ENCODE results near the gene ERVFRD-1. TPM values are rescaled to one million over a fixed set of nuclear protein-coding genes. Genes with fewer than 3 reads are reported as not detected.

ERVFRD-1 gene, protein sequence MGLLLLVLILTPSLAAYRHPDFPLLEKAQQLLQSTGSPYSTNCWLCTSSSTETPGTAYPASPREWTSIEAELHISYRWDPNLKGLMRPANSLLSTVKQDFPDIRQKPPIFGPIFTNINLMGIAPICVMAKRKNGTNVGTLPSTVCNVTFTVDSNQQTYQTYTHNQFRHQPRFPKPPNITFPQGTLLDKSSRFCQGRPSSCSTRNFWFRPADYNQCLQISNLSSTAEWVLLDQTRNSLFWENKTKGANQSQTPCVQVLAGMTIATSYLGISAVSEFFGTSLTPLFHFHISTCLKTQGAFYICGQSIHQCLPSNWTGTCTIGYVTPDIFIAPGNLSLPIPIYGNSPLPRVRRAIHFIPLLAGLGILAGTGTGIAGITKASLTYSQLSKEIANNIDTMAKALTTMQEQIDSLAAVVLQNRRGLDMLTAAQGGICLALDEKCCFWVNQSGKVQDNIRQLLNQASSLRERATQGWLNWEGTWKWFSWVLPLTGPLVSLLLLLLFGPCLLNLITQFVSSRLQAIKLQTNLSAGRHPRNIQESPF
- polyA plus RNA-seq (ENCODE audit: insufficient read length in 12 of 12): under 1 TPM in 10 of 12 donors, not detected in 2; 0.06 to 0.49 (median 0.16) TPM
- long read RNA-seq, donor 1, partial matches to known transcripts: 0 of 1 reads
- long read RNA-seq, donor 1, other reads (novel, unspliced or antisense): 0 of 1 reads
- long read RNA-seq, donor 2, partial matches to known transcripts: 7 of 7 reads
- long read RNA-seq, donor 2, other reads (novel, unspliced or antisense): 0 of 7 reads
- long read RNA-seq, donor 3: 0 reads
- long read RNA-seq, donor 4: 0 reads
- long read RNA-seq, donor 5: 0 reads
- long read RNA-seq, donor 6: 0 reads
- long read RNA-seq, donor 7: 0 reads
- long read RNA-seq, donor 8: 0 reads
- long read RNA-seq, donor 9: 0 reads
- long read RNA-seq, donor 10: 0 reads
- long read RNA-seq, donor 11: 0 reads

DNA sequence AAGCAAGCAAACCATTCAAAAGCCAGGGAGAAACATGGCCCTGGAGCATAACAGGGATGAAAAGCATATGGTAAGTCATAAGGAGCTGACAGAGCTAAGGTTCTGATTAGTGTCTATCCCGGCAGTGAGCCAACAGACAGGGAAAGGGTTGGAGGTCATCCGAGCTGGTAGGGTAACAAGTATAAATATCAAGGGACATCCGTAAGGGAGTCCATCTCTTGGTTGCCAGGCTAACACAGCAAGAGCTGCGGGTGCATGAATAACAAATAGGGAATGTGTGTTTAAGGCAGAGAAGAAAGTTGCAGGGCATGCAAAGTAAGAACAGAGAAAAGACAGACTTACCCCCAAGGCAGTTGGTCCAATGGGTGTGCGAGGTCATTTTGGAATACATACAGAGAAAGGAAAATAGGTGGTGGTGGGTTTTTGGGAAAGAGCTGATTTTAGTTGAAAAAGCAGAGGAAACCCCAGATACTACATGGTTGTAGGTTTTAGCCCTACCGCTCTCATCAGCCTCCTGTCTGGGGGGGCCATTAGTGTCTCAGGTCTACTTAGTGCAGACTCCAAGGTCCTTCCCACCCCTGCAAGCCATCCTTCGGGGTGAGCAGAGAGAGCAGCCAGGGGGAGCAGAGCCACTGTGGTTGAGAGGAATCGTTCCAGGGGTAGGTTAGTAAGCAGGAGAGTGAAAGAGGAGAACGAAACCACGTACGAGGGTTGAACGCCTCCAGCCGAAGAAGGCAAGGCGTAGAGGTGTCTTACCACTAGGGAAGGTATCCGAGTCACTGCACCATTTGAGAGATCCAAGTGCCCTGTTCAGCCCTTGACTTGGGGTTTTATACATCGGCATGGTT, at the start of gene ERVFRD-1:
Gene ERVFRD-1, minus strand, starts transcription at position 805 of the 848 bp plus-strand sequence. CDS start 6,415 bp downstream, outside the sequence.
- DNase-seq: no peak

DNA sequence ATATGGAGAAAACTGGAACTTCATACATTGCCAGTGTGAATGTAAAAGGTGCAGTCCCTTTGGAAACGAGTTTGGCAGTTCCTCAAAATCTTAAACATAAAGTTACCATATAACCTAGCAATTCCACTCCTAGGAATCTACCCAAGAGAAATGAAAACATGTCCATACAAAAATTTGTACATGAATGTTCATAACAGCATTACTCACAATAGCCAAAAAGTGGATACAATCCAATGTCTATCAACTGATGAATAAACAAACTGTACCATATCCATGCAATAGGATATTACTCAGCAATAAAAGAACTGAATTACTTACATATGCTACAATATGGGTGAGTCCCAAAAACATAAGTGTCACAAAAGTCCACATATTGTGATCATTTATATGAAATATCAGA, 48.7 kb upstream of the ERVFRD-1 start:
- no peak for DNase-seq

DNA sequence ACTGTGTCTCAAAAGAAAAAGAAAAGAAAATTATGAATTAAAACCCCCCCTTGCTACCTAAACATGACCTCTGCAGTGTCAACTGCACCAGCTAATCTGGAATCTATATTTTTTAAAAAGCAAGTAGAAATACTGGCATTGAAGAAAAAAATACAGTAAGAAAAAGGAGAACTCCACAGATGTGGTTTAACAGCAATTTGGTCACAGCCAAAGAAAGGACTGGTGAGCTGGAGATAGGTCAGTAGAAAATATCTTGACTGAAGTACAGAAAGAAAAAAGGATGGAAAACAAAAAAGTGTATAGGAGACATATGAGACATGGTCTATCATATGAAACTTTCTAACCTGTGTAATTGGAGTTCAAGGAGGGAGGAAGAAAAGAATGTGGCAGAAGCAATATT, 44.1 kb upstream of the ERVFRD-1 start:
- no peak for DNase-seq

DNA sequence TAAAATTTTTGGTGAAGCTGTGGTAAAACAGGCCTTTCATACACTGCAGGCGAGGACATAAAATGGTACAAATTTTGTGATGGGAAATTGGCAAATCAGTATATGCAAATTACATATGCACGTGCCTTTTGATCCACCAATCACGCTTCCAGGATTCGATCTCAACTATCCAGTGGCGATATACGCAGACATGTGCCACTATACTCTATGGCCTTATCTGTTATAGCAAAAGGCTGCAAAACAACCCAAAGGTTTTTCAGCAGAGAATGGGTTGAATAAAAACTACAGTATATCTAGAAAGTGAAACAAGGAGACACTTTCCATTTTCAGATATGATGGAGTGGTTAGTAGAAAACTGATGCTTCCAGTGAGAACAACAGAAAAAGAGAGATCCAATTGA, 41.9 kb upstream of the ERVFRD-1 start:
- no peak for DNase-seq

GRCh38 chr6:11152581-11152980, 41.1 kb upstream of the ERVFRD-1 start:
- DNase-seq: no peak

DNA sequence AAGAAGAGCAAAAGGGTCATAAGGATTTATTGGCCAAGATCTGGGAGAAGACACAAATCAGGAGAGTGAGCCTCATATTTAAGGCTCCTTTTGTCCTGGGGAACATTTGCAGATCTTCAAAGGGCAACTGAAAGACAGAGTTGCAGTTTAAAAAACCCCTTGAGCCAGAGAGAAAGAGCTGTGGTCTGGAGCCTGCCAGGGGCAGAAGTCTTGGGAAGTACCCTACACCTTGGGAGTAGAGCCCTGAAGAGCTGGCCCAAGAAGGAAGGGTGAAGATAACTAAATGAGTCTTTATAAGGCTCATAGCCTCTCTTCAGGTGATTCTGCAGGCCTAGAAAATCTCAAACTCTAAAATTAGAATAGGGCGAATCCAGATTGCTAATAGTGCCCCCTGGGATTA, 40.0 kb upstream of the ERVFRD-1 start:
- DNase-seq: no peak

DNA sequence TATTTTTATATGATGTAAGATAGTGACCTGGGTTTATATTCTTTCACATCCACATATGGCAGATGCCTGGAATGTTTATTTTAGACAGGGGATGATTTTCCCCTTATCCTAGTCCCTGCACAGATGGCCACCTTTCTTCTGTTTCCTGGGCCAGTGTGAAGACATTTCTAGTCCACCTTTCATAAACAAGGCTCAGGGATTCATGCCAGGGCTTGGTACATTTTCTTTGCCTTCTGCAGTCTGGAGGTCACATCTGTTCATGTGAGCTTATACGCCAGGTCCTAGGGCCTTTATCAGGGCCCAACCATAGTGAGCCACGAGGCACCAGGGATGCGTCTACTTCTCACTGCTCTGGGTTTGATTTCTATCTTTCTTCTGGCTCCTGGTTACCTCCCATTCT, 38.0 kb upstream of the ERVFRD-1 start:
- no peak for DNase-seq

DNA sequence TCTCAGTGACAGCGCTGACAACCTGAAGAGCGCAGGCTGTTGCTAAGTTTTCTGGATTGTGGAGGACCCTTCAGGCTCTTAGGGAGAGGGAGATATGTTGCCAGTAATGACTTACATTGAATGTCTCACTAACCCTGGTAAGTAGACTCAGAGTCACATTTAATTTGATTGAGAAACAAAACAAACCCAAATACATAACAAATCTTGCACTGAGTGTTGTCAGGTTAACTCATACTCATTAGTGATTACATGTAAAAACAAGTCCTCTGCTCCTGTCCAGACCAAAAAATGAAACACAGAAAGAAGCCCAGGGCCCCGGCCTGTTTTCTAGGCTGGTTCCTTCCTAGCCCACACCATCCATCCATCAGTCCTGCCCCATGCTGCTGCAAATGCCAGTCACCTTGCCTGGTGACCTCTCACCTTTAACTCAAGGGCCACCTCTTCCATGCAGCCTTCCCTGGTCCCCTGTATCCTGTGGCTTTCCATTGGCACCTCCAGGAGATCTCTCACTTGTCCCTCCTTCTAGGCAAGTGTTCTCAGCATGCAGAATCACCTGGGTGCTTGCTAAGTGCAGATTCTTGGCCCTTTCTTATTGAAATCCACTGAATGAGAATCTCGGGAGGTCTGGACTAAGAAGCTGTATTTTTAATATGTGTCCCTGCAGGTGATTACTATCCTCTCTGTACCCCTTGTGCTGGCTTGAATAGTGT, 34.7 kb upstream of the ERVFRD-1 start:
- no peak for DNase-seq

DNA sequence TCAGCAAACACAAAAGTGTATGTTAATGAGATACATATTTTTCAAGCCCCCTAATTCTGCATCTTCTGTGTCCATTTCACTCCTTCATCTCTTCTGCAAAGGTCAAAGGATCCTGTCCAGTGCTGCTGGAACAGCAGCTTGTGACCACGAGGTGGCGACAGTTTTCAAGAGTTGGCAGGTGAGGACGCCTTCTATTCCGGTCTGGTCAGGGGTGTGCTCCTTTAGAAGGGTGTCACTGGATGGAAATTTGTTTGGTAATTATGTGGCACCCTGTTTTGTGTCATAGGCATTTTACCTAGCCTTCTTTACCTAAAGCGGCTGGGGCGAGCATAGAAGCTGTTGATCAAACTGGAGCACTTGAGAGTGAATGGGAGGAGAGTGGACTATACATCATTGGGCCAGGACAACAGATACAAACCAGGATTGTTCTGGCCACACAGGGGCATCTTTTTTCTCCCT, 32.9 kb upstream of the ERVFRD-1 start:
- DNase-seq: peak; percentile 73

DNA sequence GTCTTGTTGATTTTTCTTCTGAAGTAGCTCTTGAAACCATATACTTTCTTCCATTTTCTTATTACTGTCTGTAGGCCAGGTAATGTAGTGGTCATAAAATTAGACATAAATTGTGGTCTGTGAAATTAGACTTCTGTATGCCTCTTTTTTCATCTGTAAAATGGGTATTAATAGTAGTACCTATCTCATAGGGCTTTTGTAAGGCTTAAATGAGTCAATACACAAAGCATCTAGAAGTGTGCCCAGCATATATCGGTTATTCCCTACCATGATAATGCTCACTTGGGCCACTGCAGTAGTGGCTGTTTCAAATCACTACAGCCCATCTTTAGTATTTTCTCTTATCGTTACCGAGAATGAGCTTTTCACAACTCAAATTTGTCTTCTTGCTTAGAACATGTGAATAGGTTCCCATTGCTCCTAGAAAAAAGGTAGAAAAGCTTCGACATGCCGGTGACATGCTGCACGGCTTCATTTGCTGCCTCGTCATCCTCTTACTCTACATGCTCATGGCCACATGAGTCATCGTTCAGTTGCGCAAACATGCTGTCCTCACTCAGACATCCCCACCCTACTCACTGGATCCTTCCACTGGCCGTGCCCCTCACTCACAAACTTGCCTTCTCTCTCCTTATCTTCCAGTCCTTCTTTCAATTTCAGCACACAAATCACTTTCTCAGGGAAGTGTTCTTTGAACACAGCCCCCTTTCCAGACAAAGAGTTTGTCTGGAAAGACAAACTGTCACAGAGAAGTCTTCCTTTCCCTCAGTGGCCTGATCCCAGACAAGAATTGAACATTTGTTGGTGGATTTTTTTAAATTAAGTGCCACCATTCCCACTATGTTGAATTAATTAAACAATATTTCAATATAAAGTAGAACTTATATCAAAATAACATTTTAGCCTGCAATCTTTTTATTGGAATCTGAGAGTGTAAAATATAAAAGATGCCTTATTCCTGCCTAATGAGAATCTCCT, 32.2 kb upstream of the ERVFRD-1 start:
- no peak for DNase-seq

DNA sequence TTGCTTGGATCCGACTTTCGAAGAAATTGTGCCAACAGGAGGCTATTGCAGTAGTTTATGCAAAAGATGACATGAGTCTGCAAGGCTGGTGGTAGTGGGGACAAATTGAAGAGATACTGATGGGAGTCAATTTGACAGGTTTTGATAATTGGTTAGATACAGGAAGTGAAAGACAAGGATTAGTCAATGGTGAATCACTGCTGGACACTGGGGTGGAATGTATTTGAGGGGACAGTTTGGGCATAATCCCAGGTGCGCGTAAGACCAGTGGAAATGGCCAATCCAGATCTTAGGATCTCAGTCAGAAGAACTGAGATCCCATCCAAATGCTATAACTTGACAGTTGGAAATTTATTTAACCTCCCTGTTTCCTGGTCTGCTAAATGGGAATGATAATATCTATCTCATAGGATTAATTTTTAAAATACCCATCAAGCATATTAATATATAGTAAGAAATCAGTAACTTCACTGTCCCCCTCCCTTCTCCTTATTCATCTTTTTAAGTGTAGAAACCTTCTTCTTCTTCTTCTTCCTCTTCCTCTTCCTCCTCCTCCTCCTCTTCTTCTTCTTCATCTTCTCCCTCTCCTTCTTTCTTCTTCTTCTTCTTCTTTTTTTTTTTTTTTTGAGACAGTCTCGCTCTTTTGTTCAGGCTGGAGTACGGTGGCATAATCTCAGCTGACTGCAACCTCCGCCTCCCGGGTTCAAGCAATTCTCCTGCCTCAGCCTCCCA, 30.9 kb upstream of the ERVFRD-1 start:
- no peak for DNase-seq

GRCh38 chr6:11141295-11141694, 29.8 kb upstream of the ERVFRD-1 start:
- DNase-seq: no peak

DNA sequence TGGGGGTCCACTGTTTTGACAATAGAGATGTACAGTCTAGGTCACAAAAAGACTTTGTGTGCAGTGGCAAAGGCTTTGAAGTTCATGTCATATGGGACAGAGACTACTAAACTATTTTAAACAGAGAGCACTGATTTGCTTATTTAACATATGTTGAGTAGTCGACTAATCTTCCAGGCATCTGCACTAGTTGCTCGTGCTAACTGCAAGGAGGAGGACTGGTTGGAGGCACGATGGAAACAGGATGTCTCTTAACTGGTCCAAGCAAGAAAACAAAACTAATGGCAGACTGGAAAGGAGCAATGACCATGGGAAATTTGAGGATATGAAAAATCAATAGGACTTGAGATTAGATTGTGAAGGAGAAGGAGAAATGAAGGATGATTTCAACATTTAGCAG, 28.5 kb upstream of the ERVFRD-1 start:
- DNase-seq: no peak

DNA sequence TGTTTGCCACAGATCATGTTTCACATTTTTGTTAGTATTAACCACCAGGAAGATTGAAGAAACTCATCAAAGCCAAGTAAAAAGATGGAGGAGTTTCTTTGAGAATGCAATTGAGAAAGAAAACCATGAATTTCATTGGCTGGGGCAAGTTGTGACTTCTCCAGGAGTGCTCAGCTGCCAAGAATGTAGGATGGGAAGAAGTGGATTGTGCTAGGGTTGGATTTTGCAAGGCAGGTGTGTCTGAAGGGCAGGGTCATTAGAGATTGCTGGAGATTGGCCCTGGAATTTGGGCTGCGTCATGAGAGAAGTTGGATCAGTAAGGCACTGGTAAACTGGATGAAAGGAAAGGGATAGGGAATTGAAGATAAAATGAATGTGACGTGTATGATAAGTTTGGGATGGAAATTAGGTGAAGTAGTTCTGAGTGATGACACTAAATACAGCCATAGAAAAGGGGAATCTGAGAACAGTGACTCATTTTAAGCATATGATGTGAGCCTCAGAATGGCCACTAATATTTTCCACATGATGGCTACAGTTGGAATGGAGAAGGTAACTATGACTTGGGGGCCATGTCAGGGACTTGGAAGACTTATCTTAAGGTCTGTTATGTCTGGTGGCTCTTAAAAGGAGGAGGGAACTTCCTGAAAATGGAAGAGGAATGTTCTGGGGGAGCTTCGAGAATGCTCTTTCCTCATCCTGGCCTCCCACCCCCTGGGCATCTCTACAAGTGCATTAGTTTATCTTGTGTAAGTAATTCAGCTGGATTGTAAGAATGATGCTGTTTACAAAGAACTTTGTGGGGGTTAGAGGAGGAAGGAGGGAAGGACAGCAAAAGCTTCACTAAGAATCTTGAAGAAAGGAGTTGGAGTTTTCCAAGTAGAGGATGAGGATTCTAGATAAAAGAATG, 27.8 kb upstream of the ERVFRD-1 start:
- DNase-seq: no peak

DNA sequence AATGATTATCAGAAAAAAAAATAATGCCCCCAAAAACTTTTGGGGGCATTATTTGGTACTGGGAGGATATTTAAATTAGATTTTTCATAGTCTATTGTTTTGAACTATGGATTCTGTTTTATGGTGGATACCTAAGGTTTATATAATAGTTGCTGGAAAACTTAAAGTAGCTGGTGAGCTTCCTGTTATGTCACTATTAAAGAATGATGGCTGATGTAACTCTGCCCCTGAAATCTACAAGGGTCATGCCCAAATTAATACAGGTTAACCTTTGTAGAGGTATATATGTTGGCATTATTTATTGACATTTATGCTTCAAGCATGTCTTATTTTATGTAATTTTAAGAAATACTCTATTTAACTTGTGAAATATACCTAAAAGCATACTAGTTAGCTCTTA, 25.3 kb upstream of the ERVFRD-1 start:
- DNase-seq: no peak

DNA sequence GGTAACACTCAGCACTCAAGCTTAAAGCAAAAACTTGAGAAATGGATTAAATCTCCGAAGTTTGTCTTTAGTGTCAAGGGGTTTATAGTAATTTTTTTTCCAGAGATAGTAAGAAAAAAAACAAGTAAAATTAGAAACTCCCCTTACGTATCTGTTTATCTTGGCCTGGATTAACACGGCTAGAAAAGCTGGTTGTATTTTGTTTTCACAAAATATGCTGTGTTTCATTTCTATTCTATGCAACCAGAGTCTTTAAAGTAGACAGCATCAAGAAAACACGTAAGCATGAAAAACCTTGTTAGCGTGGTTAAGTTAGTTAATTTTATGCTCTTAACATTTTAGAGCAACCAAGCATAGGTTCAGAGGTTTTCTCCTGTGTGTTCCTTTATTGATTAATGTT, 21.8 kb upstream of the ERVFRD-1 start:
- no peak for DNase-seq

GRCh38 chr6:11132194-11132888, 20.8 kb upstream of the ERVFRD-1 start:
- DNase-seq: no peak

Data from muscle of arm (tissue), 14 donors.